ENCODE results near the gene CNTNAP2.

The CNTNAP2 gene

GRCh38 chr7:147279964-147280374, 1163.4 kb downstream of the CNTNAP2 start:
- TF ChIP-seq CTCF (IDR thresholded peaks at IDR 0.05; ENCODE audit: control insufficient read depth, extremely low read depth, insufficient read depth) = no peak
- no peak for DNase-seq (ENCODE audit: low read depth)
- no peak overlapping the region for H3K4me3 ChIP-seq (ENCODE audit: low read depth, low read length)

DNA sequence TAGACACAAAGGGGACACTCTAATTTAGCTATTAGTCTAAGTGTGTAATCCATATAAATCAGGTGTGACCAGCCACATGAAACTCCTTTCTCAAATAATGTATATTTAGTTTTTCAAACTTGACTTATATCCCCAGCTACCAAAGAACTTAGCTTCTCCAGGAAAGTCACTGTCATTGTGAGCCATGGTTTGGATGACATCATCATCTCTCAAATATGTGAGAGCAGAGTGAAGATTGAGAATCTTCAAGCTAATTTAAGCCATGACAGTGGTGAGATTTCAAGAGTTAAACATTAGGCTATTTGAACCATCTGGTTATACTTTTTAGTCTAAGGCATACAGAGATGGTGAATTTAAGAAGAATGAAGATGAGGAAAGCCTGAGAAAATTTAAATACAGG, 1165.6 kb downstream of the CNTNAP2 start:
- no peak overlapping the region for H3K4me3 ChIP-seq (ENCODE audit: low read depth, low read length)
- TF ChIP-seq CTCF (IDR thresholded peaks at IDR 0.05; ENCODE audit: control insufficient read depth, extremely low read depth, insufficient read depth) = no peak
- DNase-seq (ENCODE audit: low read depth) = no peak

DNA sequence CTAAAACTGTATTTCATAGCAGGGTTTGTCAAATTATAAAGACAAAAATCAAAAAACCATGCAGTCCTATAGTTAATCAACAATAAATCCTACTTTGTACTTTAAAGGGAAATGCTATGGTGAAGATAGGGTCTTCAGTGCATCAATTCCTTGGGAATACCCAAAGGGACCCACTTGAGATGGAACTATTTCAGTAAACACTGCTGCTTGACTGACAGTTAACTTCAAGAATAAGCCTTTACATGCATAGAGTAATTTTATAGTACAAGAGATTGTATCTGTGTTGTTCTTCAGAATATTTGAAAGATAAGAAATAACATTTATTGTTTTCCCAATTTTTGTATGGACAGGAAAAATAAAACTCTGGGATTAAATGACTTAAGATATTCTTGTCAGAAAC, 1179.6 kb downstream of the CNTNAP2 start:
- no peak for DNase-seq (ENCODE audit: low read depth)
- no peak overlapping the region for H3K4me3 ChIP-seq (ENCODE audit: low read depth, low read length)
- TF ChIP-seq CTCF (IDR thresholded peaks at IDR 0.05; ENCODE audit: control insufficient read depth, extremely low read depth, insufficient read depth) = no peak

- DNase-seq (ENCODE audit: low read depth) = no peak
- no peak overlapping the region for H3K4me3 ChIP-seq (ENCODE audit: low read depth, low read length)
- no peak for TF ChIP-seq CTCF (IDR thresholded peaks at IDR 0.05; ENCODE audit: control insufficient read depth, extremely low read depth, insufficient read depth)
These were observed 1180.4 kb downstream of the CNTNAP2 start for GRCh38 chr7:147296986-147297385.

DNA sequence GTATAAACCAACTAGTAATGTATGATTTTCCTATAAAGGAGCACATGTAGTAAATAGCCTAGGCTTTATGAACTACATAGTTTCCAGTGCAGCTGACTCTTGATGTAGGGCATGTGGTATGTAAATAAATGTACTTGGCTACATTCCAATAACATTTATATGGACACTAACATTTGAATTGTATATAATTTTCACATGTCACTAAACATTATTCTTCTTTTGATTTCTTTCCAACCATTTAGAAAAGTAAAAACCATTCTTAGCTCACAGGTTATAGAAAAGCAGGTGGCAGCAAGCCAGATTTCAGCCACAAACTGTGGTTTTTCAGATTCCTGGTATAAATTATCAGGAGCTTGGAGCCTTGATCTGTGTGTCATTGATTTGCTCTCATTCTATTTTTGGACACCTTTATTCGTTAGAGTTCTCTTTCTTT, 1182.0 kb downstream of the CNTNAP2 start:
- no peak for TF ChIP-seq CTCF (IDR thresholded peaks at IDR 0.05; ENCODE audit: control insufficient read depth, extremely low read depth, insufficient read depth)
- DNase-seq (ENCODE audit: low read depth) = no peak
- no peak overlapping the region for H3K4me3 ChIP-seq (ENCODE audit: low read depth, low read length)

GRCh38 chr7:147300293-147300692, 1183.7 kb downstream of the CNTNAP2 start:
- no peak for DNase-seq (ENCODE audit: low read depth)
- TF ChIP-seq CTCF (IDR thresholded peaks at IDR 0.05; ENCODE audit: control insufficient read depth, extremely low read depth, insufficient read depth) = no peak
- no peak overlapping the region for H3K4me3 ChIP-seq (ENCODE audit: low read depth, low read length)

DNA sequence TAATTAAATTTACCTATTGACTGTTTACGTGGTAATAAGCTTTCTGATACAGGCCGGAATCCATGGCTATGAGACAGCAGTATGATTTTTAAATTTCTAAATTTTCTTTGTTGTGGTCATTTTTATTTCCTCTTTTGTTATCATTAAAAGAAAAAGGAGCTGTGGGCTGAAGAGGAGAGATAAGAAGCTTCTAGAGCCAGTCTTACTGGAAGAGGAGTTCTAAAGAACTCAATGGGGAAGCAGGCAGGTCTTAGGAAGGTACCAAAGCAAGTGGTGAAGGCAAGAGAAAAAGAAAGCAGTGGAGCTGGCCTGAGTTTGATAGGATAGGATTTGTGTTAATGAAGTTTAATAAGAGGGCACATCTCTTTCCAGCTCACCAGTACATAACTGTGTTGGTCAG, 1187.8 kb downstream of the CNTNAP2 start:
- no peak for TF ChIP-seq CTCF (IDR thresholded peaks at IDR 0.05; ENCODE audit: control insufficient read depth, extremely low read depth, insufficient read depth)
- H3K4me3 ChIP-seq (ENCODE audit: low read depth, low read length) = no peak overlapping the region
- no peak for DNase-seq (ENCODE audit: low read depth)
